Lower leg skin (tissue), 3 donors: ENCODE data around the gene ZNF646.

ENCODE experiments used
- CTCF ChIP-seq, 3 donors: fragments of 450-650 bp; IDR thresholded peaks; one replicate each; pipeline ENCODE4 v1.5.1; 2016; ENCODE audit warnings: antibody characterized with exemption in 3 of 3, mild to moderate bottlenecking in 3 of 3, moderate library complexity in 2 of 3
- POLR2A ChIP-seq, 2 donors: fragments of 450-650 bp; IDR thresholded peaks; one replicate each; pipeline ENCODE4 v1.6.1; 2016 to 2017; ENCODE audit warnings: antibody characterized with exemption in 2 of 2, mild to moderate bottlenecking in 1 of 2, moderate library complexity in 1 of 2

- TF ChIP-seq CTCF (IDR thresholded peaks at IDR 0.05), result no peak
- no peak for TF ChIP-seq POLR2A (IDR thresholded peaks at IDR 0.05)
Observed at GRCh38 chr16:31094424-31095120, 20.4 kb downstream of the ZNF646 start, which contains the start of gene VKORC1.
